C1 segment of cervical spinal cord (tissue), 14 donors: Measurements from ENCODE around the gene PRUNE1.

Experiments used
- DNase-seq, 14 donors: peaks; one replicate each; lab custom pipeline; 2025; lab: John Stamatoyannopoulos, UW

PRUNE1 gene

GRCh38 chr1:150976879-150977694, 31.2 kb upstream of the PRUNE1 start:
- DNase-seq = peak in 11 of 14 donors; percentile 33 to 88 (median 73)

- DNase-seq = peak in 12 of 14 donors; percentile 46 to 85 (median 74)
These were observed 28.9 kb upstream of the PRUNE1 start for GRCh38 chr1:150979092-150980056.

- no peak for DNase-seq
These were observed 27.0 kb upstream of the PRUNE1 start for GRCh38 chr1:150981177-150981804.

GRCh38 chr1:150981805-150982712, 26.2 kb upstream of the PRUNE1 start, which contains the start of gene ANXA9:
Gene ANXA9 (plus strand): TSS chr1:150982292. CDS start chr1:150983106, 814 bp downstream.
- no peak for DNase-seq

GRCh38 chr1:150985179-150985825, 22.9 kb upstream of the PRUNE1 start:
- DNase-seq = no peak

- no peak for DNase-seq
These were observed 20.3 kb upstream of the PRUNE1 start for GRCh38 chr1:150987924-150988323.

- DNase-seq = no peak
These were observed 15.6 kb upstream of the PRUNE1 start for GRCh38 chr1:150992626-150993025.

- DNase-seq = no peak
These were observed 14.0 kb upstream of the PRUNE1 start for GRCh38 chr1:150994248-150994647.

- DNase-seq = peak in 1 of 14 donors; percentile 56
These were observed 12.8 kb upstream of the PRUNE1 start for GRCh38 chr1:150995460-150995859.

- DNase-seq = peak in 9 of 14 donors; percentile 10 to 56 (median 20)
These were observed 12.4 kb upstream of the PRUNE1 start for GRCh38 chr1:150995896-150996295.

- DNase-seq = no peak
These were observed 10.9 kb upstream of the PRUNE1 start for GRCh38 chr1:150997126-150997872.

- DNase-seq = no peak
These were observed 10.3 kb upstream of the PRUNE1 start for GRCh38 chr1:150997949-150998348.

GRCh38 chr1:150999051-150999674, 9.1 kb upstream of the PRUNE1 start:
- DNase-seq = peak in 4 of 14 donors; percentile 21 to 41 (median 26)

- no peak for DNase-seq
These were observed 8.3 kb upstream of the PRUNE1 start for GRCh38 chr1:150999926-151000325.

- no peak for DNase-seq
These were observed 7.8 kb upstream of the PRUNE1 start for GRCh38 chr1:151000408-151000807.

- no peak for DNase-seq
These were observed 6.6 kb upstream of the PRUNE1 start for GRCh38 chr1:151001602-151002001.

- no peak for DNase-seq
These were observed 6.2 kb upstream of the PRUNE1 start for GRCh38 chr1:151002051-151002450.

GRCh38 chr1:151002611-151003010, 5.6 kb upstream of the PRUNE1 start:
- DNase-seq = no peak

GRCh38 chr1:151003180-151003579, 5.1 kb upstream of the PRUNE1 start:
- no peak for DNase-seq
